Stimulated activated CD4-positive, alpha-beta T cell treated with anti-CD3 and anti-CD28 coated beads, TNF-alpha, amount 100 ng/mL, for 1 hour (primary cell): ENCODE data around the gene ADGRG4.
"Not testable (repeated sequence)": the region's sequence is repeated elsewhere in the genome, so short reads cannot be mapped to it uniquely, and the experiment has no call there.

Source experiments
- DNase-seq, 3 donors: peaks; one replicate each; pipeline ENCODE4 v3.0.0-alpha.2; 2020; ENCODE audit warnings: low read depth in 3 of 3, low spot score in 1 of 3

The ADGRG4 gene

GRCh38 chrX:136380010-136380769 is 79.4 kb downstream of the ADGRG4 start:
- no peak for DNase-seq

DNA sequence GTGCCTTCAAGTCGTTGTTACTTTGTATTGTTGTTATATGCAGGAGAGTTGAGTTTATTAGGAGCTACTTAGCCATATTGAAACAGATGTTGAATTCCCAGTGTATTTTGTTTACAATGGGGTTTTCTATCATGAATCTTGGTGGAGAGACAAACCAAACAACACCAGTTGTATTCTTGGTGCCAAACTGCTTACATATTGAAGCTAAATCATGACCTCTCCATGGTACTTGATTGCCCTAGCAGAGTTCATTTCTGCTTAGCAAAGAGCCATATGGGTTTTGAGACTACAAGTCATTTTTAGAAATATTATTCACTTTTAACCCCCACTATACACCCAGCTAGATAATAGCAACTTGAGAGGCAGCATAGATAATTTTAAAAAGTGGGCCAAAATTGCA is 85.4 kb downstream of the ADGRG4 start:
- no peak for DNase-seq

- no peak for DNase-seq
Measured at GRCh38 chrX:136386826-136387225, 86.1 kb downstream of the ADGRG4 start.

DNA sequence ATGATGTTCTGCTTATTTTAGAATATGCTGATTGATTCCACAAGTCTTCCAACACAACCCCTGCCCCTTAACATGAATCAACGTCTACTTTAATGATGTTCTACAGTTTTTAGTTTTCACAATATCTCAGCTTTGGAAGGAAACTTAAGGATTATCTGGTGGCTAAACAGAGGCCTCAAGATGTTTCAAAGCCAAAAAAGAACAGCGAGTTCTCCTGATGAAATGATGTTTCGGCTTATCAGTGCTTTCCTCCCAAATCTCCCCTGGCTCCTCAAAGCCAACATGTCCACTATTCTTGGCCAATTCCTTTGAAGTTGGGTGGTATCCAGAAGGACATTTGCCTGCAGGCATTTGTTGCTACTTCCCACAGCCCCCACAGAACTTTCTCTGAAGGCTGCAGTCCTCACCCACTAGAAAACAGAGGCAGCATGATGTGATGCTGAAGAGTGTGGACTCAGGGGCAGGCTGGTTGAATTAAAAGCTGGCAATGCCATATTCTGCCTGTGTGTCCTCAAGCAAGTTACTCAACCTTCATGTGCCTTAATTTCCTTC is 87.3 kb downstream of the ADGRG4 start:
- no peak for DNase-seq

DNA sequence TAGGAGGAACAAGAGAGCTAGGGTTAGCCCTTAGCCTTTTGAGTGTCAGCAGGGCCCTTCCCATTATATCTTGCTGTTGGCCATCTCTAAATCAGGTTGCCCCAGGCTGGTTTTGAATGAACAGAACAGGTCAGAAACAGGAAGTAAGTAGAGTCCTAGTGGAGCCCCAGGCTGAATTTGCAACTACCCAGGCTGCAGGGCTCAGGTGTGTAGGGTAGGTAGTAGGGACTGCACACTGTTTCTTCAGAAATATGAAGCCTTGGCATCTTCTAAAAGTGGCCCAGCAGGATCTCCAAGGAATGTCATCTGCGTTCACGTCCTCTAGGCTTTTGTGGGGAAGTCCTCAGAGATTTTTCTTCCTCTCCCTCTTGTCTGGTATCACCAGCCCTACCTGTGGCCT is 90.2 kb downstream of the ADGRG4 start:
- no peak for DNase-seq

DNA sequence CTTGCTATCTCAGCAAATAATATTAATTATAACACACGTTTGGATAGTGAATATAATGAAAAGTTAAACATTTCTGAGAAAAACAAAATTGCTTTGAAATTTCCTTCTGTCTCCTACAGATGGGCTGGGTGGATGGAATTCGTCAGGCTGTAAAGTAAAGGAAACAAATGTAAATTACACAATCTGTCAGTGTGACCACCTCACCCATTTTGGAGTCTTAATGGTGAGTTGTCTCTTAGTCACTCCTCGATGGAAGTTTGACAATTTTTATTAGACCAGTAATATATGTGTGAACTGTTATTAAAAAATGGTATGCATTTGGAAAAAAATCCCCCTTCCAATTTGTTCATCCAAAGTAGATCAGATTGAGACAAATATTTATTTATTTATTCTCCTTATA is 94.5 kb downstream of the ADGRG4 start:
- no peak for DNase-seq

DNA sequence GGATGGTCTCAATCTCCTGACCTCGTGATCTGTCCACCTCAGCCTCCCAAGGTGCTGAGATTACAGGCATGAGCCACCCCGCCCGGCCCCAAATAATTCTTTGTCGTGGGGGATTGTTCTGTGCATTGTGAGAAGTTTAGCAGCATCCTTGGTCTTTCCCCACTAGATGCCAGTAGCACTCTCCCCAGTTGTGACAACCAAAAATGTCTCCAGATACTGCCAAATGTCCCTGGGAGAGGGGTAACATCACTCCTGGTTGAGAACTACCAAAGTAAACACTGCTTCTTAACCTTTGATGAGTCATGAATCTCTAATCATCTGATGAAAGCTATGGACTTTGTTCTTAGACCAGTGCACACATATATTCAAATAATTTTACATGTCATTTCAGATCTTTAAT is 96.2 kb downstream of the ADGRG4 start:
- no peak for DNase-seq

DNA sequence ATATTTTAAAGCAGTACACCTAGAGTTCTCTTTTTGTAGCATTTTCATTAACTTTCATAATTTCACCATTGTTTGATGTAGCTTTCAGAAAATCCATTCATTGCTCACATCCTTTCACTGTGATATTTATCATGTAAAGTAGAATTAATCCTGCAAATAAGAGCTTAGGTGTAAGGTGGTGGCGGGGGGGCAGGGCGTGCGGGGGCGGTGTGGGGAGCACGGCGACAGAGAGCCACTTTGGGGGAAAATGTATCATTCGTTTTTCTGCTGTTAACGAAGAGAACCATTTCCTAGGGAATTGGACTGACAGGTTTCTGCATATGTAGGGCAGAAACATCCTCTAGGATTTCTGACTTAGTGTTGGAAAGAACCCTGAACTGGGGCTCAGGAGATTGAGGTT is 104.4 kb downstream of the ADGRG4 start:
- DNase-seq: no peak

GRCh38 chrX:136417806-136418205 is 117.0 kb downstream of the ADGRG4 start:
- no peak for DNase-seq

DNA sequence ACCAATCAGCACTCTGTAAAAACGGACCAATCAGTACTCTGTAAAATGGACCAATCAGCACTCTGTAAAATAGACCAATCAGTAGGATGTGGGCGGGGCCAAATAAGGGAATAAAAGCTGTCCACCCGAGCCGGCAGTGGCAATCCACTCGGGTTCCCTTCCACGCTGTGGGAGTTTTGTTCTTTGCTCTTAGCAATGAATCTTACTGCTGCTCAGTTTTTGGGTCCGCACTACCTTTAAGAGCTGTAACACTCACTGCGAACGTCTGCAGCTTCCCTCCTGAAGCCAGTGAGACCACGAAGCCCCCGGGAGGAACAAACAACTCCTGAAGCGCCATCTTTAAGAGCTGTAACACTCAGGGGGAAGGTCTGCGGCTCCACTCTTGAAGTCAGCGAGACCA is 120.6 kb downstream of the ADGRG4 start:
- DNase-seq: no peak

- no peak for DNase-seq
Measured at GRCh38 chrX:136423724-136424123, 123.0 kb downstream of the ADGRG4 start.

DNA sequence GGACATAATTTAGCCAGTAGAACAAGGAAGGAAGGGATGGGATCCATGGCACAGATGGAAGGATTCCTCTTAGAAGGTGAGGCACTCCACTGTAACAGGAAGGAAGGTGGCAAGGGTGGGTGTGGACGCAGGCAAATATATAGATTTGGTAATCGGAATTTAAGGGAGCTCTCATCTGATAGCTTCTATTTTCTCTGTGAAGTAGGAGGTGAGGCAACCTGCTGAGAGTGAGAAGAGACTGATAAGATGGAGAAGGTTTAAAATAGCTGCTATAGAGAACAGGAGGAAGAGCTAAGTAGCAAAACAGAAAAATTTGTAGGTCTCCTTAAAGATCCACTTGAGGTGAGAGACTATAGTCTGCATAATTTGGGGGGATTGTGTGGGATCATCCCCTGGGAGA is 125.2 kb downstream of the ADGRG4 start:
- DNase-seq: no peak

DNA sequence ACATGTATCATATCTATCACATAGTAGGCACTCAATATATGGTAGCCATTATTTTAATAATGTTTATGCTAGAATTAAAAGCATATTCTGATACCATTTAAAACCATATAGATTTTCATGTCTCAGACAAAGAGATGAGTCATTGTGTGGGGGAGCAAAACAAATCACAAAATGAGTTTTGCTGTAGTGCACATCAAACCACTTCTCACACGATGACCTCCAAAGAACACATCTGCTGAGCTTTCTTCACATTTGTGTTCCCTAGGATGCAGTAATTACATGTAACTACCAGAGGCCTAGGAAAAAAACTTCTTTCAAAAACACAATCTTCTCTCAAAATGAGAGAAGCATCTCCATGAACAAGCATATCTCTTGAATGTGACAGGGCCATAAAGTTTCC is 130.9 kb downstream of the ADGRG4 start:
- no peak for DNase-seq

- no peak for DNase-seq
Measured at GRCh38 chrX:136437774-136438173, 137.0 kb downstream of the ADGRG4 start.

- DNase-seq: no peak
Measured at GRCh38 chrX:136438192-136438591, 137.4 kb downstream of the ADGRG4 start.

- DNase-seq: not testable (repeated sequence)
Measured at GRCh38 chrX:136445674-136446073, 144.9 kb downstream of the ADGRG4 start.

DNA sequence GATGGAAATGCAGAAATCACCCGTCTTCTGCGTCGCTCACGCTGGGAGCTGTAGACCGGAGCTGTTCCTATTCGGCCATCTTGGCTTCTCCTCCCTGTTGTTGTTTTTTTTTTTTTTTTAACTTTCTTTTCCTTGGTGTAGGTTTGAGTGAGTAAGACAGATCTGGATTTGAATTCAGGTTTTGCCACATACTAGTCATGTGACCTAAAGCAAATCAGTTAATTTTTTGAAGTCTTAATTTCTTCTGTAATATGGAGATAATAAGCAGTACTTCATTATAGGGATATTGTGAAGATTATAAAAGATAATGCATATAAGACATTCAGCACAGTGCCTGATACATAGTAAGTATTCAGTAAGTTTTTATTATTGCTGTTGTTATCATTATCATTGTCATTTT is 145.4 kb downstream of the ADGRG4 start:
- no peak for DNase-seq

DNA sequence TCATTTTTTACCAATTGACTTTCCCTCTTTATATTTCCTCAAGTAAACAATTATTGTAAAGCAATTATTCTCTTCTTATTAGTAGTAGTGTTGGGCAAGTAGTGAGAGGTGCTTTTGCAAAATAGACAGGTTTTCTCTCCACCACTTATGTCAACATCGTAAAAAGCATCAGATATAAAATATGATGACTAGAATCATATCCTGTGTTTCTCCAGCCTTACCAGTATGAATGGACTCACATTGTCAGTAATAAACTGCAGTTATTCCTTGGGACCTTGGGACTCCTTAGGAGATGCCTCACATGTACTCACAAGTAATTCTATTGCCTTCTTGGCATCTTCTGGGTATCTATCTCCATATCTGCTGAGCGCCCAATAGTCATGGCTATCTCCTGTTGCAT is 146.5 kb downstream of the ADGRG4 start:
- no peak for DNase-seq

DNA sequence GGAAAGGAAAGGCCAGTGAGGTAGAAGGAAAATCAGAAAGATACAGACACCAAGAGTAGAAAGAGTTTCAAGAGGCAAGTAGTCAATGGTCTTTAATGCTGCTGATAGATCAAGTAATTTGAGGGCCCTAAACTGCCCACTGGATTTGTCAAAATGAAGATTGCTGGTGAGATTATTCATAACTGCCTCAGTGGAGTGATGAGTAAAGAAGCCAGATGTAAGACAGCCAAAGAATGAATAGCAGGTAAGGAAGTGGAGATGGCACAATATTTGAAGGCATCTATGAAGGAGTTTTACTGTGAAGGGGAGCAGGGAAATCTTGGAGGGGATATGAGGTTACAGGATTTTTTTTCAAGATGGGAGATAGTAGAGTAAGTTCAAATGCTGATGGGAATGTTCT is 147.2 kb downstream of the ADGRG4 start:
- DNase-seq: no peak

DNA sequence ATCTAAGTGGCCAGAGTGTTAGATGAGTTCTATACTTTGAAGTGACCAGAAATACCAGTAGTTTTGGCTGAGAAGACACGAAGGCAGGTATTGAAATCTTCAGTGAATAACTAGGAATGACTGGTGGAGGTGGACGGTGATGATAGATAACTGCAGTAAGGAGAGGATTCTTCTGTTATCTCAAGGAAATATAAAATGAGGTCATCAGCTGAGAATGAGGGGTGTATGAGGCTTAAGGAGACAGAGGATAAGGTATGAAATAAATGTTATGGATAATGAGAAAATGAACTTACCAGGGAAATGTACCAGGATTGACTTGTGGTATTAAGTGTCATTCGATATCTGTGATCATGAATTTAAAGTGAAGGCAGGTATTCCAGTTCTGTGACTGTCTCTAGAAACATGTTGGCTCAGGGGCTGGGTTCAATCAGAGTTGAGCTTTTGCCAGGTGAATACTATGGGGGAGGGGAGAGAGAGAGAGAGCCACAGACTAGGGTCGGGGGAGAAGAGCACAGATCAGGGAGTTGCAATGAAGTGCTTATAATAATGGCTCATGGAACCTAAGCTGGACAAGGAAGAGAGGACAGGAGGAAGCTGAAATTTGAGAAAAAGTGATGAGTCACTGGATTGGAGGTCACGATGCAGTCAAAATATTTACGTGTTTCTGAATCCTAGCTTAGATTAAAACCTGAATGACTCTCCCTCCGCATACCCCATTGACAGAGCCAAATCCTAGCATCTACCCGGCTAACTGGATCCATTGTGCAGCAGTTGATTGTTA is 149.5 kb downstream of the ADGRG4 start:
- no peak for DNase-seq

DNA sequence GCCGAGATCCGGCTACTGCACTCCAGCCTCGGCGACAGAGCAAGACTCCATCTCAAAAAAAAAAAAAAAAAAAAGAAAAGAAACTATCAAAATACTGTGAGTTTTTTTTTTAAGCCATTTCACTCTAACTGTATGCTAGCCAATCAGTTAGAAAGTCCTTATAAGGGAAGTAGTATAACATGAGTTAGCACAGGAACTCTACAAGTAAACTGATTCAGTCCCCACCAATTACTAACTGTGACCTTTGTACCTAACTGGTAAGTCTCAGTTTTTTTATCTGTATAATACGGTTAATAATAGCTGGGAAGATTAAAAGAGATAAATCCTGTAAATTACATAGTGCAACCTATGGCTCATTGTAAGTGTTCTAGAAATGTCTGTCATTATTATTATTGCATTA is 151.9 kb downstream of the ADGRG4 start:
- no peak for DNase-seq

DNA sequence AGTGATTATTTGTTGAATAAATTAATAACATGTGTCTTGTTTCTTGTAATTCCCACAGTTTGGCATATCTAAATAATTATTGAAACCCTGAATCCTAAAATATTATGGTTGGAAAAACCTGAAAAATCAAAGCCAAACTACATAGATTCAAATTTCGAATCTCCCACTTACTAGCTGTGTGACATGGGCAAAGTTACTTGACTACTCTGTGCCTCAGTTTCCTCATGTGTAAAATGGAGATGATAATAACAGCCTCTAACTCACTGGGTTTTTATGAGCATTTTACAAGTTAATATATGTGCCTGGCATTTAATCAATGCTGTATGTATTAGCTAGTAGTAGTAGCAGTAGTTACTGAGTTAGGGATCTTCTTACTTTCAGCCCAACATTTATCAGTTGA is 152.4 kb downstream of the ADGRG4 start:
- no peak for DNase-seq
